Measurements from ENCODE around the gene SLC6A8.

The SLC6A8 gene

DNA sequence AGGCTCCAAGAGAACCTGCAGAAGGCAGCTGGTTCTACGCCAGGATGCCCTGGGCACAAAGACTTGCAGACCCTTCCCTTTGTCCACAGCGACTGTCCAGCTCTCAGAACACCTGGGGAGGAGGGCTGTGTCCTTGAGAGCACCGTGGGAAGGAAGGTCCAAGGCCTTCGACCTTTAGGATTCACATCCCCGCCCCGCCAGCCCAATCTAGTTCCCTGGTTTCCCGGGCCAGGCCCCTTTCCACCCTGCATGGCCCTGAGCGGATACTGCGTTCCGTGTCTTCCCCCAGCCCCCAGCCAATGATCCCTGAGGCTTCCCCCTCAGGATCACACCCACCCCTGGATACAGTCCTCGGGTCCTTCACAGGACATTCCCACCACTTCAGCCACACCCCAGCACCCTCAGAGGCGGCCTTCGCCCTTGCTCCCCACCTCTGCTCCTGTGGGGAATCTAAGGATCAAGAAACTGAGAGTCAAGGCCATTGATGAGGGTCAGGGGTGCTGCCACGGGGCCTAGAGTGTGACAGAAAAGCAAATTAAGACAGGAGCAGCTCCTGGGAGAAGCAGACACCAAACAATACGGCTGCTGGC lies 46.0 kb downstream of the SLC6A8 start (continued):
- no peak for TF ChIP-seq ZNF514 (tag by site-specific recombination; IDR thresholded peaks at IDR 0.05)

GRCh38 chrX:153734871-153735270 lies 47.1 kb downstream of the SLC6A8 start:
- Histone ChIP-seq H3K9me3 (ENCODE audit: control insufficient read depth, insufficient read depth, low read depth, low read length) (no peaks in the 10 kb centered on the region), H3K27ac (ENCODE audit: extremely low read depth, low read depth, low read length) (no peak overlapping the region), H3K4me3 (ENCODE audit: low read depth, low read length) (no peak overlapping the region), H3K4me1 (ENCODE audit: control insufficient read depth, insufficient read depth, low read length) (no peaks in the 10 kb centered on the region), H3K36me3 (ENCODE audit: control insufficient read depth in 2 of 2, insufficient read depth in 1 of 2, low read length in 2 of 2) (peaks cover 0 to 26% of the 10 kb centered on the region in 2 experiments; a peak in 1 of 3 replicates)
- CTCF ChIA-PET, result interaction anchor here (0.7 kb wide), 1 partner anchor 1997 kb away, joined by 3 read pairs; no protein-coding TSS in a partner anchor
- TF ChIP-seq ZNF621 (tag by site-specific recombination; IDR thresholded peaks at IDR 0.05), result no peak
- peak; percentile 100 for TF ChIP-seq ZNF146 (tag by site-specific recombination; IDR thresholded peaks at IDR 0.05)
- POLR2A ChIA-PET, result no interaction called here

- Histone ChIP-seq H3K4me1 (ENCODE audit: control insufficient read depth, insufficient read depth, low read length) (no peaks in the 10 kb centered on the region), H3K27ac (ENCODE audit: extremely low read depth, low read depth, low read length) (no peak overlapping the region), H3K9me3 (ENCODE audit: control insufficient read depth, insufficient read depth, low read depth, low read length) (no peaks in the 10 kb centered on the region), H3K4me3 (ENCODE audit: low read depth, low read length) (no peak overlapping the region), H3K36me3 (ENCODE audit: control insufficient read depth in 2 of 2, insufficient read depth in 1 of 2, low read length in 2 of 2) (peaks cover 0 to 30% of the 10 kb centered on the region in 2 experiments; a peak in 1 of 3 replicates)
- CTCF ChIA-PET, result interaction anchor here (0.6 kb wide), 1 partner anchor 794 kb away, joined by 3 read pairs; no protein-coding TSS in a partner anchor
- TF ChIP-seq, protein P1, sequence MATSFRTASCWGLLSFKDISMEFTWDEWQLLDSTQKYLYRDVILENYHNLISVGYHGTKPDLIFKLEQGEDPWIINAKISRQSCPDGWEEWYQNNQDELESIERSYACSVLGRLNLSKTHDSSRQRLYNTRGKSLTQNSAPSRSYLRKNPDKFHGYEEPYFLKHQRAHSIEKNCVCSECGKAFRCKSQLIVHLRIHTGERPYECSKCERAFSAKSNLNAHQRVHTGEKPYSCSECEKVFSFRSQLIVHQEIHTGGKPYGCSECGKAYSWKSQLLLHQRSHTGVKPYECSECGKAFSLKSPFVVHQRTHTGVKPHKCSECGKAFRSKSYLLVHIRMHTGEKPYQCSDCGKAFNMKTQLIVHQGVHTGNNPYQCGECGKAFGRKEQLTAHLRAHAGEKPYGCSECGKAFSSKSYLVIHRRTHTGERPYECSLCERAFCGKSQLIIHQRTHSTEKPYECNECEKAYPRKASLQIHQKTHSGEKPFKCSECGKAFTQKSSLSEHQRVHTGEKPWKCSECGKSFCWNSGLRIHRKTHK (tag by site-specific recombination; IDR thresholded peaks at IDR 0.05), result no peak
- peak; percentile 15; the same call in 1 of the 2 replicates for TF ChIP-seq TCF7L2 (IDR thresholded peaks at IDR 0.05; ENCODE audit: borderline replicate concordance, low read depth, low read length)
- no peak for TF ChIP-seq ZNF664 (tag by site-specific recombination; IDR thresholded peaks at IDR 0.05)
- POLR2A ChIA-PET, result no interaction called here
Observed at GRCh38 chrX:153735274-153735673, 47.5 kb downstream of the SLC6A8 start.

- no peak for TF ChIP-seq MYNN (tag by site-specific recombination; IDR thresholded peaks at IDR 0.05; ENCODE audit: borderline replicate concordance)
- TF ChIP-seq, protein P2, sequence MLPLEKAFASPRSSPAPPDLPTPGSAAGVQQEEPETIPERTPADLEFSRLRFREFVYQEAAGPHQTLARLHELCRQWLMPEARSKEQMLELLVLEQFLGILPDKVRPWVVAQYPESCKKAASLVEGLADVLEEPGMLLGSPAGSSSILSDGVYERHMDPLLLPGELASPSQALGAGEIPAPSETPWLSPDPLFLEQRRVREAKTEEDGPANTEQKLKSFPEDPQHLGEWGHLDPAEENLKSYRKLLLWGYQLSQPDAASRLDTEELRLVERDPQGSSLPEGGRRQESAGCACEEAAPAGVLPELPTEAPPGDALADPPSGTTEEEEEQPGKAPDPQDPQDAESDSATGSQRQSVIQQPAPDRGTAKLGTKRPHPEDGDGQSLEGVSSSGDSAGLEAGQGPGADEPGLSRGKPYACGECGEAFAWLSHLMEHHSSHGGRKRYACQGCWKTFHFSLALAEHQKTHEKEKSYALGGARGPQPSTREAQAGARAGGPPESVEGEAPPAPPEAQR (tag by site-specific recombination; IDR thresholded peaks at IDR 0.05), result no peak
- TF ChIP-seq ZNF138 (tag by site-specific recombination; IDR thresholded peaks at IDR 0.05; ENCODE audit: borderline replicate concordance), result no peak
- TF ChIP-seq, protein P3, sequence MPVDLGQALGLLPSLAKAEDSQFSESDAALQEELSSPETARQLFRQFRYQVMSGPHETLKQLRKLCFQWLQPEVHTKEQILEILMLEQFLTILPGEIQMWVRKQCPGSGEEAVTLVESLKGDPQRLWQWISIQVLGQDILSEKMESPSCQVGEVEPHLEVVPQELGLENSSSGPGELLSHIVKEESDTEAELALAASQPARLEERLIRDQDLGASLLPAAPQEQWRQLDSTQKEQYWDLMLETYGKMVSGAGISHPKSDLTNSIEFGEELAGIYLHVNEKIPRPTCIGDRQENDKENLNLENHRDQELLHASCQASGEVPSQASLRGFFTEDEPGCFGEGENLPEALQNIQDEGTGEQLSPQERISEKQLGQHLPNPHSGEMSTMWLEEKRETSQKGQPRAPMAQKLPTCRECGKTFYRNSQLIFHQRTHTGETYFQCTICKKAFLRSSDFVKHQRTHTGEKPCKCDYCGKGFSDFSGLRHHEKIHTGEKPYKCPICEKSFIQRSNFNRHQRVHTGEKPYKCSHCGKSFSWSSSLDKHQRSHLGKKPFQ (tag by site-specific recombination; IDR thresholded peaks at IDR 0.05), result no peak
- TF ChIP-seq GLI2 (tag by site-specific recombination; IDR thresholded peaks at IDR 0.05; ENCODE audit: borderline replicate concordance, low read depth), result no peak
- TF ChIP-seq ZSCAN16 (tag by site-specific recombination; IDR thresholded peaks at IDR 0.05), result no peak
- no peak for TF ChIP-seq KLF16 (tag by site-specific recombination; IDR thresholded peaks at IDR 0.05)
- TF ChIP-seq KLF9 (tag by site-specific recombination; IDR thresholded peaks at IDR 0.05; ENCODE audit: low read depth), result no peak
- TF ChIP-seq ZSCAN23 (tag by site-specific recombination; IDR thresholded peaks at IDR 0.05), result no peak
- no peaks in the 10 kb centered on the region for H3K9me3 ChIP-seq (ENCODE audit: control insufficient read depth, insufficient read depth, low read depth, low read length)
- CTCF ChIA-PET, result interaction anchor here (0.6 to 0.7 kb wide), 2 partner anchors 210 to 795 kb away, joined by 3 read pairs; no protein-coding TSS in a partner anchor
- POLR2A ChIA-PET, result no interaction called here
- H3K27ac ChIP-seq (ENCODE audit: extremely low read depth, low read depth, low read length), result no peak overlapping the region
- H3K36me3 ChIP-seq (ENCODE audit: control insufficient read depth in 2 of 2, insufficient read depth in 1 of 2, low read length in 2 of 2), result peaks cover 0 to 34% of the 10 kb centered on the region in 2 experiments; a peak in 1 of 3 replicates
- no peak overlapping the region for H3K4me3 ChIP-seq (ENCODE audit: low read depth, low read length)
- H3K4me1 ChIP-seq (ENCODE audit: control insufficient read depth, insufficient read depth, low read length), result no peaks in the 10 kb centered on the region
Observed at GRCh38 chrX:153736071-153736820, 48.5 kb downstream of the SLC6A8 start.
